LNCAP (cell line): ENCODE results near the gene ABHD14A.

Experiments
- CTCF ChIP-seq: fragments of 450-650 bp; IDR thresholded peaks from 2 replicates; pipeline ENCODE4 v1.5.1; 2017; ENCODE audit warnings: mild to moderate bottlenecking

The ABHD14A gene

GRCh38 chr3:51943451-51944391 lies 31.1 kb upstream of the ABHD14A start:
- TF ChIP-seq CTCF, result no peak

GRCh38 chr3:51944451-51945021 lies 30.3 kb upstream of the ABHD14A start:
- TF ChIP-seq CTCF, result no peak

GRCh38 chr3:51945031-51945840 lies 29.6 kb upstream of the ABHD14A start:
- no peak for TF ChIP-seq CTCF

- no peak for TF ChIP-seq CTCF
Measured at GRCh38 chr3:51945926-51946705, 28.7 kb upstream of the ABHD14A start.

GRCh38 chr3:51946796-51947195 lies 28.1 kb upstream of the ABHD14A start:
- no peak for TF ChIP-seq CTCF

GRCh38 chr3:51947215-51947900 lies 27.5 kb upstream of the ABHD14A start:
- no peak for TF ChIP-seq CTCF
